ENCODE results near the gene MAP10.

DNA sequence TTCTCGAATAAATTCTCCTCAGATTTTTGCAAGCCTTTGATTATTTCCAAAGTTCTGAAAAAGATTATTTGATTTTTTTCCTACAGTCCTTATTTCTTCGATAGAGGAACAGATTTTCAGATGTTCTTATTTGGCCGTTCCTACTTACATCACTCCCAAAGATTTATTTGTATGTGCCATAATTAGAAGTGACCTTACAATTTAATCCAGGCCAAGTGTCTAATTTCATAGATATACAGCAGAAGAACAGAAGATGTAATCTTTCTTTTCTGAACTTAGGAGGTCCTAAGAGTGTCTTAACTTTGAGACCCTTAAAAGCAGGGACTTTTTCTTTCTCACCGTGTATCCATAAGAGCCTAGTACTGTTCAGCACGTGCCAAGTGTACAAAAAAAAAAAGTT lies 46.3 kb downstream of the MAP10 start:
- TF ChIP-seq EZH2 (IDR thresholded peaks at IDR 0.05; ENCODE audit: low read depth, unreplicated experiment) (no peak), POLR2AphosphoS5 (IDR thresholded peaks at IDR 0.05; ENCODE audit: low read depth) (no peak), JUNB (IDR thresholded peaks at IDR 0.05; ENCODE audit: unreplicated experiment) (no peak), EZH2phosphoT487 (IDR thresholded peaks at IDR 0.05; ENCODE audit: unreplicated experiment) (no peak), ZNF114 (CRISPR knock-in tag; IDR thresholded peaks at IDR 0.05) (no peak)
- TF ChIP-seq, protein P1, sequence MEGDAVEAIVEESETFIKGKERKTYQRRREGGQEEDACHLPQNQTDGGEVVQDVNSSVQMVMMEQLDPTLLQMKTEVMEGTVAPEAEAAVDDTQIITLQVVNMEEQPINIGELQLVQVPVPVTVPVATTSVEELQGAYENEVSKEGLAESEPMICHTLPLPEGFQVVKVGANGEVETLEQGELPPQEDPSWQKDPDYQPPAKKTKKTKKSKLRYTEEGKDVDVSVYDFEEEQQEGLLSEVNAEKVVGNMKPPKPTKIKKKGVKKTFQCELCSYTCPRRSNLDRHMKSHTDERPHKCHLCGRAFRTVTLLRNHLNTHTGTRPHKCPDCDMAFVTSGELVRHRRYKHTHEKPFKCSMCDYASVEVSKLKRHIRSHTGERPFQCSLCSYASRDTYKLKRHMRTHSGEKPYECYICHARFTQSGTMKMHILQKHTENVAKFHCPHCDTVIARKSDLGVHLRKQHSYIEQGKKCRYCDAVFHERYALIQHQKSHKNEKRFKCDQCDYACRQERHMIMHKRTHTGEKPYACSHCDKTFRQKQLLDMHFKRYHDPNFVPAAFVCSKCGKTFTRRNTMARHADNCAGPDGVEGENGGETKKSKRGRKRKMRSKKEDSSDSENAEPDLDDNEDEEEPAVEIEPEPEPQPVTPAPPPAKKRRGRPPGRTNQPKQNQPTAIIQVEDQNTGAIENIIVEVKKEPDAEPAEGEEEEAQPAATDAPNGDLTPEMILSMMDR (conservative IDR thresholded peaks at IDR 0.05; ENCODE audit: low read depth in 2 of 2) = no peak
- TF ChIP-seq, protein P2, sequence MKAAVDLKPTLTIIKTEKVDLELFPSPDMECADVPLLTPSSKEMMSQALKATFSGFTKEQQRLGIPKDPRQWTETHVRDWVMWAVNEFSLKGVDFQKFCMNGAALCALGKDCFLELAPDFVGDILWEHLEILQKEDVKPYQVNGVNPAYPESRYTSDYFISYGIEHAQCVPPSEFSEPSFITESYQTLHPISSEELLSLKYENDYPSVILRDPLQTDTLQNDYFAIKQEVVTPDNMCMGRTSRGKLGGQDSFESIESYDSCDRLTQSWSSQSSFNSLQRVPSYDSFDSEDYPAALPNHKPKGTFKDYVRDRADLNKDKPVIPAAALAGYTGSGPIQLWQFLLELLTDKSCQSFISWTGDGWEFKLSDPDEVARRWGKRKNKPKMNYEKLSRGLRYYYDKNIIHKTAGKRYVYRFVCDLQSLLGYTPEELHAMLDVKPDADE (IDR thresholded peaks at IDR 0.05) = no peak

Data from GM23338 (cell line).